ENCODE measurements around the gene NMRAL1.

The NMRAL1 gene

DNA sequence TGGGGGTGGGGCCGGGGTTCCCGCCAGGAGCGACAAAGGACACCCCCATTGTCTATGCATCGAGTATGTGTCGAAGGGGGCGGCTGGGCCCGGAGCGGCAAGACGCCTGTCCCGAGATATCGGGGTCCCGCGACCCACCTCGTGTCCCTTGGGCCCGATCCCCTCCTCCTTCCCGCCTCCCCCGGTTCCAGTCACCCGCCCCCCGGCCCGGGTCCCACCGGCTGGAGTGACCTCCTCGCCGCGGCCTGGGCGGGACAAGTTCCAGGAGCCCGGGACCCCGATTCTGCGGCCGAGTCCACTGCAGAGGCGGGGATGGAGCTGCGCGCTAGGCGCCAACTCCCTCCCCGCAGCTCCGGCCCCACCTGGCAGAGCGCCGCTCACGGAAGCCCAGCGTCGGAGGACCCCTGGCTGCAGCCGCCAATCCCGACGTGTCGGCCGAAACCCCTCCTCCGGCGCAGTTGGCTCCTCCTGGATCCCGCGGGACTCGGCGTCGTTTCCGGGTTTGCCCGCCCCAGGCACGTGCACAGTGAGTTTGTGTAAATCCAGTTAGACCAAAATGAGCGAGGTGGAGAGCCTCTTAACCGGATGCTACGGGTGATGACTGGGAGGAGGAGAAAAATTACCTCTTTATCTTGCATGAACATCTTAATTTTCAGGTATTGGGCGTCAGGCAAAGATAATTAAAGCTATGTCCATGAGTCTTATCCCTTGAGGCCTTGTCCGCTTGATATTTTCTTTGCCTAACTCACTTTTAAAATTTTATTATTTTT lies at the start of gene NMRAL1:
TSS of gene NMRAL1 (minus strand) at position 434 of the 770 bp plus-strand sequence. CDS start 493 bp downstream, outside the sequence.
- DNase-seq, result peak; percentile 82

DNA sequence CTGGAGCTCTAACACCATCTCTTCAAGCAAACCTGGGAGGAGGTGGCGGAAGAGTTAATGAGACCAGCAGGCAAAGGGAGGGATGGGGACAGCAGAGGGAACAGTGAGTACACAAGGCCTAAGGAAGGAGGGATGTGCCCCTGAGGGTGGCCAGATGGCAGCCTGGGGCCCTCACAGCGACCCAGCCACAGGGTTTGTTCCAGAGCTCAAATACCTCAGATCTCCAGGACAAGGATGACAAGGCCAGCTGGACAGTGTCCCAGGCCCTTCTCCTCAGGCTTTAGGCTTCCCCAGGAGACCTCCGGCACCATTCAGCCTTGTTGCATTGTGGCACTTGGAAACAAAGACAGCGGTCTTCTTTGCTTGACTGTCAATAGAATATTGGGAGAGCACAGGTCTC lies 49.3 kb upstream of the NMRAL1 start:
- no peak for DNase-seq

DNA sequence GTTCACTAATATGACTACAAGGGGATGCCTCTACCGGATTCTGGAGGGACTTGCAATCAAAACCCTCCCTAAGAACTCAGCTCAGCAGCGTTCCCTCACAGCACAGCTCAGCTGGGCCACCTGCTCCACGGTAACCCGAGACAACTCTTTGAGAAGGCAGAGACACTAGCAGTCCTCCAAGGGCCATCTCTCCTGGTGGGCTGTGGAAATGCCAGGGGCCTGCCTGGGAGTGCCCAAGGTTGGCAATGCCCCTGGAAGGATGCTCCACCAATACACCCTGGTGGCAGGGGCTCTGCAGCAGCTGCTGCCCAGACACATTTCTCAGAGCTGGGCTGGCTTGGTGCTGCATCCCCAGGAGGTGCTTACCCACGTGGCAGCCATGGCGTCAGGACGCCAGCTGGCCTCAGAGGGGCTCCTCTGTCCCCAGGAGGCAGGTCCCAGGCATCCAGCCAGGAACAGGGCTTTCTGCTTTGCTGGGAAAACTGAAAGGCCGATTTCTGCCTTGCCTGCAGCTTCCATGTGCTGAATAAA lies 47.7 kb upstream of the NMRAL1 start:
- DNase-seq, result no peak

DNA sequence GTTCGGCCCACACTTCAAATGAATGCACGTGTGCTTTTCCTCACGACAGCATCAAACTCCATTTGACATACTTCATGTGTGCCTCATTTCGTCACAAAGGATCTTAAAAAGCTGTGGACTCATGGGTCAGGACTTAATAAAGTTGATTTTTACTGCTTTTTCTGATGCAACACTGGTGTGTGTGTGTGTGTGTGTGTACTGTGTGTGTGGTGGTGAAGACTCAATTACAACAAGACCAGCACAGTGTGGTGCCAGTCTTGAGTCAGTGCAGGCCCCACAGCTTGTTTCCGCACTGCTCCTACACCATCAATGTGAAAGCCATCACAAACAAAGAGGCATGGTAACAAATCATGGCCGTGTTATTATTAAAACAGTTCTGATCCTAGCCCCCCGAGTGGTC lies 46.5 kb upstream of the NMRAL1 start:
- DNase-seq, result no peak

DNA sequence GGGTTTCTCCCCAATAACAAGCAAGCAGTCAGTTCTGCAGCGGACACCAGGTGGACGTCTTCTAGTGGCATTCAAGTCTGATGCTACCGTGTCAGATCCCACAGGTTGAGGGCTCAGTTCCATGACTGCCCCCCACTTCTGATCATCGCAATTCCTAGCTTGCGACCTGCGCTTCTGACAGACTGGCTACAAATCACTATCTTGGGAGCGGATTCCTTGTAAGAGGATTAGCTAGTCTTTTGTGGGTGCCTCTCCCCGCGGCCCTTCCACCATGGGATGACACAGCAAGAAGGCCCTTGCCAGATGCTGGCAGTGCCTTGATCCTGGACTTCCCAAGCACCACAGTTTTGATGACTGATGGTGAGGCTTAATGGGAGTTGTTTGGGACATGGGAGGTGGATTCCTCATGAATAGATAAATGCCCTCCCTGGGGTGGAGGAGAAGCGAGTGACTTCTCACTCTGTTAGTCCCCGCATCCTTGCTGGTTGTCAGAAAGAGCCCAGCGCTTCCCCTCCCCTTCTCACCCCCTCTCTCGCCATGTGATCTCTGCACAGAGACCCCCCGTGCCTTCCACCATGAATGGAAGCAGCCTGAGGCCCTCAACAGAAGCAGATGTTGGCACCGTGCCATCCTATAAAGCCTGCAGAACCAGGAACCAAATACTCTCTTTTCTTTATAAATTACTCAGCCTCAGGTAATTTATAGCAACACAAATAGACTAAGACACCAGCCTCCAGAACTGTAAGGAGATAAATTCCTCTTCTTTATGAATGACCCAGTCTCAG lies 45.0 kb upstream of the NMRAL1 start:
- DNase-seq, result no peak

DNA sequence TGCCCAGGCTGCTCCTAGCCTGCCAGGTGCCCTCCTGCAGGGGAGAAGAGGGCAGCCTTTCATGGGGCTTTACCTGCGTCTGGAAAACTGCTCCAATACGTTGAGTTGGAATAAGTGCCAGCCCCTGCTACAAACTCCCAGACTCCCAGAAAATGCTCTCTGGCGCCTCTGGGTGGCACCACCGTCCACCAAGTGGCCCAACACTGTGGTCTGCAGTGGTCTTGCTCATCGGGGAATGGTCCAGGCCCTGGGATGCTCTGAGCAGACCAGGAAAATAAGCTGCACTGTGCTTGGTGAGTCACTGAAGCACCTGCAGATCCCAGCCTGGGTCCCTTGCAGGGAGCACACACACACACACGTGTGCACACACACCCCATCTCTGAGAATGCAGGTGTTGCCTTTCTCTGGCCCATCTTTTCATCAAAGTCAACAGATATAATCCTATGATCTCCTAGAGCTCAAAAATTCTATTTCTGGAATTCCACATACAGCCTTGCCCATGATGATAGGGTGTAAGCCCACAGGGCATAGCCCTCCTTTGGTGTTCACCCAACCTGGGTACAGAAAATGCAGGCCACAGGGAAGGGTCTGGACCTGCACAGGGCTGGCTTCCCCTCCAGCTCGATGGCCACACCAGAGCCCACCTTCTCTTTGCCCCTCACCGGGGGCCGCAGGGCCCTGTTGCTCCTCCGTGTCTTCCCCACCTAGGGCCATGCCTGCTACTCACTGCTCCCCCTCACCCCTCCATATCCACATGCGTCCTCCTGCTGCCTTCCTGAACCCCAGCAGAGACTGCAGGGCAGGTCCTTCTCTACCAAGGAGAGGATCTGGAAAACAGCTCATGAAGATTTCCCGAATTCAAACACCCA lies 43.6 kb upstream of the NMRAL1 start:
- no peak for DNase-seq

DNA sequence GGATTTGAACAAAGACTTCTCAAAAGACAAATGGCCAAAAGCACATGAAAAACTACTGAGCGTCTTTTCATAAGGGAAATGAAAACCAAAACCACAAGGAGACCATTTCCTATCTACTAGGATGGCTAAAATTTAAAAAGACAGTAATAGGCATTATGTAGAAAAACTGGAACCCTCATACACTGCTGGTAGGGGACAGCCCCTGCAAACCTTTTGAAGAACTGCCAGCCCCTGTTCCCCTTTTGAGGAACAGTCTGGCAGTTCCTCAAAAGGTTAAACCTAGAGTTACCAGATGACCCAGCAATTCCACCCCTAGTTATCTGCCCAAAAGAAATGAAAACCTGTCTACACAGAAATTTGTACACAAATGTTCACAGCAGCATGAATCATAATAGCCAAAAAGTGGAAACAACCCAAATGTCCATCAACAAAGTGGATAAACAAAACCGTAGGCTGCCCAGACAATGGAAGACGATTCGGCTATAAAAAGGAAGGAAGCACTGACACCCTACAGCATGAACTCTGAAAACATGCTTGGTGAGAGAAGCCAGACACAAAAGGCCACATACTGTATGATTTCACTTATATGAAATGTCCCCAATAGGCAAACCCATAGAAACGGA lies 41.3 kb upstream of the NMRAL1 start:
- no peak for DNase-seq

DNA sequence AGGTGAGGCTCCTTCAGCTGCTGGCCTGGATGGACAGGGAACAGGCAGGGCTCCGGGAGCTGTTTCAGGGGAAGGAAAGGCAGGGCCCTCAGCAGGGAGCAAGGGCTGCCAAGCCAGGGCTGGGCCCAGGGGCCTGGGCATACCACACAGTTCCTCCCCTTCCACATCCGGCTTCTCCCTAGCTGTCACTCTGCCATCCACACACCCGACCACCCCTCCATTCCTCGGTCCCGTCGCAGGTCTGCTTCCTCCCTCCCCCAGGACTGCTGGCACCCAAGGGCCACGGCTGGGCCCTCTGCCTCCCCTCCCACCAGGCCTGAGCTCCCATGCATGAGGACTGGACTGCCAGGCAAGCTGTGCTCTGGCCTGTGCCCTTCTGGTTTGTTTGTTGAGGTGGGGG lies 40.2 kb upstream of the NMRAL1 start:
- DNase-seq, result no peak

DNA sequence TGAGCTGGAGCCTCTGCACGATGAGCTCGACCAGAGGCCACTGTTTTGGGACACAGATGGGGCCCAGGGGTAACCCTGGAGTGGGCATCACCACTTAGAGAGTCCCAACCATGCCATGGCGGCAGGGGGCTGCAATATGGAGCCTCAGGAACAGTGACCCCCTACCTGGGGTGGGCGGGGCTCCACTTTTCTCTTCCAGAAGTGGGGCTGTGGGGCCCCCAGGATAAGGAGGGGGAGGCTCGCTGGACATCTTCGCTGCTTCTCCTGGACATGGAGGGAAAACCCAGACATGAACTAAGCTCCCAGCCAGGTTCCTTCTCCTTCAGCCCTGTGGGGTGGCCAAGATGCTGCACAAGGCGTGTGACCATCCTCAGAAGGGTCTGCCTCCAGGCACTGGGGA lies 39.5 kb upstream of the NMRAL1 start:
- no peak for DNase-seq

DNA sequence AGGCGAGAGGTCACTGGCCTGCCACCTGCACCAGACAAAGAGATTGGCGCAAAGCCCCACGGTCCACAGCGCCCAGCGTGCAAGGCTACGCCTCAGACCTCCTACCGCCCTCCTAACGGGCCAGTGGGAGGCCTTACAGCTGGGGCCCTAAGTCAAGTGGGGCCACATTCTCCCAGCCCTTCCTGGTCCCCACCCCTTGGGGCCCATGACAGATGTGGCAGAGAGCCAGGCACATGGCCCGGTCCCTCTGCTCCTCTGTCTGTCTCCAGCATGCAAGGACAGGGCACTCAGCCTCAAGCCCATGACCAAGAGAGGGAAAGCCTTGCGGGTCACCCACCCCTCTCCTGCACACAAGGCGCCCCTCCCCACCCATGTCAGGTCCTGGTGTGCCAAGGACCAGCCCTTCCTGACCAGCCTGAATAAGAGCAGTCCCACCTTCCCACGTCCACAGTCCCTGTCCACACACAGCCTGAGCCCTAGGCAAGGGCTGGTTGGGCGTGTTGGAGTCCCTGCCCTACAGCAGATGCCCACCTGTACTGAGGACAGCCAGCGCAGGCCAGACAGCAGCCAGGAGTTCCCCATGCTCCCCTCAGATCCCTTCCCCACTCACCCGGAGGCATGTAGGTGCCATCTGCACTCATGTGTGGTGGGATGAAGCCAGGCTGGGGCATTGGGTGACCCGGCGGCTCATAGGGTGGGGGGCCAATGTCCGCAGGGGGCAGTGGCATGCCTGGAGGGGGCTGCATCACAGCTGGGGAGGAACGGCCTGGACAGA lies 38.8 kb upstream of the NMRAL1 start:
- no peak for DNase-seq

DNA sequence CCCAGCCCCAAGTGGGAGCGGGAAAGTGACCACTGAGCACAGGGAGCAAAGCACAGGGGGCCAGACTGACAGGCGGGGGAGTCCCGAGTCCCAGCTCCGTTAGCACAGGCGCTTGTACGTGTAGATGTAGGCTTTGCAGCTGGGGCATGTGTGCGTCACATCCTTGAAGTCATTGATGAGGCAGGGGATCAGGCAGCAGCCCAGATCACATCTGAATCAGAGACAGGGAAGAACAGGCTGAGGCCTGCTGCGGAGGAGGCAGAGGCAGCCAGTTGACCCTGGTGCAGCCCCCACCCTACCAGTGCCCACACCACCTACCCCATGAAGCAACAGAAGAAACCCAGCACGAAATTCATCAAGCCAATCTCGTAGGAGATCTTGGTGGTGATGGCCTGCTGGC lies 38.0 kb upstream of the NMRAL1 start:
- no peak for DNase-seq

DNA sequence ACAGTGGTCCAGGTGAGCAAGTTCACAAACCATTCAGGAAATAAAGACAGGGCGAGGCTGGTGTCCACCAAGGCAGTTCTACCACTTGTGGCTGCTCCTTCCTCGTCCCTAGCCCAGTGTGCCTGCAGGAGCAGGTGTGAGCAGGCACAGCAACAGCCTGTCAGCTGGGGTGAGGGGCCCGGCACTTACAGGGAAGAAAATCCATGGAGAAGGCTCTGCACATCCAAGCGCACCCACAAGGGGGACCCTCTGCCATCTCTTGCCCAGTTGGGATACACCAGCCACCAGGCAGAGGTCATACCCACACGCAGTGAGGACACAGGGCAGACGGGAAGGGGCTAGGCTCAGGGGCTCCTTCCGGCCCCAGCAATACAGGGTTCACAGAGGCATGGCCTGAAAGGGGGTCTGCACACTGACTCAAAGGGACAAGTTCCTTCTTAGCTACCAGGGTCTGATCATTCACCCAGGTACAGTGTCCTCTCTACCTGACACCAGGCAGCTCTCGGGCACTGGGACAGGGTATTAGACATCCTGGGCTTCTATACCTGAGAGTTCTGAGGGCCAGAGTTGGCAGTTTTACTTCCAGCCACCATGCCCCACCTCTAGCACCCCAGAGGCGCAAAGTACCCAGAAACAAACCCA lies 37.1 kb upstream of the NMRAL1 start:
- DNase-seq, result no peak

DNA sequence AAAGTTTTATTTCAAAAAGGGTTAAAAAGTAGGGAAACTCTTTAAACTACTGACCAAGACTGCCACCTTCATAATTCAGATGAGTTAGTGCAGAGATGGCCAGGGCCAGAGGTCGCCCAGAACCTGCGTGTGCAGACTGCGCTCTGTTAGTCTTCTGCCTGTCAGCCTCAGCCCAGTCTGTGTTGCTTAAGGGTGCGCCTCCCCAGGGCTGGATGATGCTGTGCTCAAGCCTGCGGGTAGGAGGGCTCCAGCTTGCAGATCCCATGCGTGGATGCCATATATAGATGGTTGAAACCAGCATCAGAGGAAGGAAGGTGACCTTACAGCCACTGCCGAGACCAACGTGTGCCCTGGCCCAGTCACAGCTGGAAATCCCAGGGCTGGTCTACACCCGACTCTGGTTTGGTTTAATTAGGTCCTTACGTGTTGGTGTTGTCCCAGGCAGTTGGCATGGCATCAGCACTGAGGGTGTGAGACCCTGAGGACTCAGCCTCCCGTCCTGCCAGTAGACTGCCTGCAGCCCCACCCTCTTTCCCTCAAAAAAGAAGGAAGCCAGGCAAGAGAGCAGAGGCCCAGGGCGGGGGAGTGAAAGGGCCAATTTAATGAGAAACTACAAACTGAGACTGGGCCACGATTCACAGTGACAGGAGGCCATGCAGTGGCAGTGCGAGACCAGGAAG lies 36.5 kb upstream of the NMRAL1 start:
- no peak for DNase-seq

DNA sequence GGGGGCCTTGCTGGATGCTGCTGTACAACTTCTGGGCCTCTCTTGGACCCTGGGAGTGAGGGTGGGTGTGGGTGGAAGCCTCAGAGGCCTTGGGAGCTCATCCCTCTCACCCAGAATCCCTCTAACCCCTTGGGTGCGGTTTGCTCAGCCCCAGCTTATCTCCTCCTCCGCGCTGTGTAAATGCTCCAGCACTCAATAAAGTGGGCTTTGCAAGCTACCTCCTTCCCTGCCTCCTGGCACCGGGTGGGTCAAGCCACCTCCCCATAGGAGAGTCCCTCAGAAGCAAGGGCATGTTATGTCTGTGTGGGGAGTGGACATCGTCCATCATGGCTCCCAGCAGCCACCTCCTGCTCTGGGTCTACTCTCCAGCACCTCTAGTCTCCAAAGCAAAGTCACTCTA lies 35.7 kb upstream of the NMRAL1 start:
- DNase-seq, result no peak

DNA sequence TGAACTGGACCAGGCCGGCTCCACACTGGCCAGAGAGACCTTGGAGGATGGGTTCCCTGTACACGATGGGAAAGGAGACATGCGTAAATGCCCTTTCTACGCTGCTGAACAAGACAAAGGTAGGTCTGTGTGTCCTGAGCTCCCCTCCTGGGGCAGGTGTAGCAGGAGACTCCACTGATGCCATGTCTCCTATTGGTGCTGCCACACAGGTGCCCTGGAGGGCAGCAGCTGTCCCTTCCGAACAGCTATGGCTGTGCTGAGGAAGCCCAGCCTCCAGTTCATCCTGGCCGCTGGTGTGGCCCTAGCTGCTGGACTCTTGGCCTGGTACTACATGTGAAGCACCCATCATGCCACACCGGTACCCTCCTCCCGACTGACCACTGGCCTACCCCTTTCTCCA lies 35.0 kb upstream of the NMRAL1 start:
- no peak for DNase-seq

DNA sequence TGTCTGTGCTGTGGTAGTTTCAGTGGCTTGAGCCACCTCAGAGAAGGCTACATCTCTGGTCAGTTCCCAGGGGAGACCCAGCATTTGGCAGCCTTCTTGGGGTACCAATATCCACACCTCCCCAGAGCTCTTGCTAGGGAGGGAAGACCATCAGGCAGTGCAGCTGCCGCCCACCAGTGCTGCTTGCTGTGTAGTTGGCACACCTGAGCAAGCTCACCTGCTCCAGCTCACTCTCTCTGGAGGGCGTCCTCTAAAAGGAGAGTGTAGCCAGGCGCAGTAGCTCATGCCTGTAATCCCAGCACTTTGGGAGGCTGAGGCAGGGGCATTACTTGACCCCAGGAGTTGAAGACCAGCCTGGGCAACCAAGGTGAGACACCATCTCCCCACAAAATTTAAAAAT lies 34.4 kb upstream of the NMRAL1 start:
- DNase-seq, result no peak

DNA sequence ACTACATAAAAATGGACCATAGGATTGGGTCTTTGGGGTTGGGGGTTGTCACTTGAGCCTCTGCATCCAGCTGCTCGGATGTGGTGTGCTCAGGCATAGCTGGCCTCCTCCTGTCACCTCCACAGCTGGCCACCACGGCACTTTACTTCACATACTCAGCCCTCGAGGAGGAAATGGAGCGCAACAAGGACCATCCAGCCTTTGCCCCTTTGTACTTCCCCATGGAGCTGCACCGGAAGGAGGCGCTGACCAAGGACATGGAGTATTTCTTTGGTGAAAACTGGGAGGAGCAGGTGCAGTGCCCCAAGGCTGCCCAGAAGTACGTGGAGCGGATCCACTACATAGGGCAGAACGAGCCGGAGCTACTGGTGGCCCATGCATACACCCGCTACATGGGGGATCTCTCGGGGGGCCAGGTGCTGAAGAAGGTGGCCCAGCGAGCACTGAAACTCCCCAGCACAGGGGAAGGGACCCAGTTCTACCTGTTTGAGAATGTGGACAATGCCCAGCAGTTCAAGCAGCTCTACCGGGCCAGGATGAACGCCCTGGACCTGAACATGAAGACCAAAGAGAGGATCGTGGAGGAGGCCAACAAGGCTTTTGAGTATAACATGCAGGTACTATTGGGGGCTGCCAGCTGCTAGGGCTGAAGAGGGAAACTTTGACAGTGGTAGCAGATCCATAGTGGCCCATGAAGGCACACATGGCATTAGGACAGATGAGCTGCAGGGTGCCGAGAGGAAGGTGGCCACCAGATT lies 33.3 kb upstream of the NMRAL1 start:
- no peak for DNase-seq

DNA sequence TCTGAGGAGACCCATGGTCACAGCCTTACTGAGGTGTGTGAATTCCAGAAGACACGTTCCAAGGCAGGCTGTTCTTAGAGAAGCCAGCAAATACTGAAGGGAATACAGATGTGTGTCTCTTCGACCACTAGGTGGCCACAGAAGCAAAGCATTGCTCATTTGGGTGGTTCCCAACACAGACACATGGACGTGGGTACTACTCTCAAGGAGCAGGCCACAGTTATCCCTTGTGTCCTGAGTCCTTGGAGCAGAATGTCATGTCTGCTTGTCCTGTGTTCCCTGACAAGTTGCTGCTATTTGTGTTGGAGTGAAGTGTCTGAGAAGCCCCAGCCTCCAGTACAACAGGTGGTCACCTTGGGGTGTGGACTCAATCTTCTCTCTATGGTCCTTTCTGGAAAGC lies 32.0 kb upstream of the NMRAL1 start:
- DNase-seq, result peak; percentile 7

DNA sequence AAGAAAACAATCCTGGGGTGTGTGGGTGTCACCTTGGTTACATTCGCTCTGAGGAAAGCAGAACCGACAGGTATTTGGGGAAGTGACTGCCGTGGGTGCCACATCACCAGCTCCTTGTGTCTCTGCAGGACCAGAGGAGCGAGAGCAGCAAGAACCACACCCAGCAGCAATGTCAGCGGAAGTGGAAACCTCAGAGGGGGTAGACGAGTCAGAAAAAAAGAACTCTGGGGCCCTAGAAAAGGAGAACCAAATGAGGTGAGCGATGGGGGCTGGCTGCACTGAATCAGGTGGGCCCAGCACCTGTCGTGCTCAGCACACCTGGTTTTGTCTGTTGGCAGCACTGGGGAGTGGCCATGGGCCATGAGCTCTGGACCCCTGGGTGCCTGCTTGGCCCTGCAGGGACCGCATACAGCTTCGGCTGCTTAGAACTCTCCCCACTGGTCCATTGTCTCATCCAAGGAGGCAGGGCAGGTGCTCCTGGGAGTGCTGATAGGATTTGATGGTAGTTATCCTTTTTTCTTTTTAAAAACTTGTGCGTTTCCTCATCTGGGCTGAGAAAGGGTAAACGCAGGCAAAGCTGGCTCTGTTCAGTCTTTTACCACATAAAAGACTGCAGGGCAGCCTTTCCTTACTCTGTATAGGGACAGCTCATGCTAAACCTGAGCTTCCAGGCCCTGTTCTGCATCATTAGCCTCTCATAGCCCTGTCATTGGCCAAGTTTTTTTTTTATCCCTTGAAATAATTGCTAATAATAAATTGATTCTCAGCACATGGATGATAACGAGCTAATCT lies 31.1 kb upstream of the NMRAL1 start:
- DNase-seq, result no peak

Data from NCI-H1048 (cell line).